ENCODE measurements around the gene MARK3.

The MARK3 gene

GRCh38 chr14:103385152-103385928 is at the start of gene MARK3:
Gene MARK3, plus strand, starts transcription at chr14:103385415. Its CDS starts 615 bp downstream, at chr14:103386030.
- peak within 1 kb of the TSS; percentile 96 for H3K27ac ChIP-seq (ENCODE audit: low read depth, low read length)
- peak within 1 kb of the TSS; percentile 95 for H3K9ac ChIP-seq (ENCODE audit: low read length)
- peak within 1 kb of the TSS; percentile 98 for H3K4me3 ChIP-seq (ENCODE audit: low read depth, low read length)
- 0 out of 2 replicates have a peak, but pooled peaks cover 3% of the 10 kb centered on the region for H3K4me1 ChIP-seq (ENCODE audit: control insufficient read depth, insufficient read depth, low read length)
- 0 out of 2 replicates have a peak, but pooled peaks cover 2% of the 10 kb centered on the region for H3K9me3 ChIP-seq (ENCODE audit: control insufficient read depth, insufficient read depth, low read depth, low read length)
- peaks cover 9% of the 10 kb centered on the region for H3K27me3 ChIP-seq (ENCODE audit: control insufficient read depth, insufficient read depth, low read length)
- H3K36me3 ChIP-seq (ENCODE audit: control insufficient read depth, insufficient read depth, low read length) = peaks cover 2% of the 10 kb centered on the region; the same call in 1 of the 2 replicates

GRCh38 chr14:103336191-103336590 is 49.0 kb upstream of the MARK3 start:
- H3K9me3 ChIP-seq (ENCODE audit: control insufficient read depth, insufficient read depth, low read depth, low read length) = no peaks in the 10 kb centered on the region
- H3K27me3 ChIP-seq (ENCODE audit: control insufficient read depth, insufficient read depth, low read length) = no peaks in the 10 kb centered on the region
- peaks cover 11% of the 10 kb centered on the region for H3K4me1 ChIP-seq (ENCODE audit: control insufficient read depth, insufficient read depth, low read length)
- peaks cover 66% of the 10 kb centered on the region for H3K36me3 ChIP-seq (ENCODE audit: control insufficient read depth, insufficient read depth, low read length)
- no peak overlapping the region for H3K9ac ChIP-seq (ENCODE audit: low read length)
- peak overlapping the region; percentile 99 for H3K4me3 ChIP-seq (ENCODE audit: low read depth, low read length)
- no peak overlapping the region for H3K27ac ChIP-seq (ENCODE audit: low read depth, low read length)

- Histone ChIP-seq H3K36me3 (ENCODE audit: control insufficient read depth, insufficient read depth, low read length) (peaks cover 82% of the 10 kb centered on the region), H3K27ac (ENCODE audit: low read depth, low read length) (no peak overlapping the region), H3K4me3 (ENCODE audit: low read depth, low read length) (no peak overlapping the region), H3K27me3 (ENCODE audit: control insufficient read depth, insufficient read depth, low read length) (no peaks in the 10 kb centered on the region), H3K4me1 (ENCODE audit: control insufficient read depth, insufficient read depth, low read length) (peaks cover 3% of the 10 kb centered on the region; the same call in 1 of the 2 replicates), H3K9me3 (ENCODE audit: control insufficient read depth, insufficient read depth, low read depth, low read length) (no peaks in the 10 kb centered on the region), H3K9ac (ENCODE audit: low read length) (no peak overlapping the region)
Measured at GRCh38 chr14:103337794-103338193, 47.4 kb upstream of the MARK3 start.

GRCh38 chr14:103339561-103339960 is 45.7 kb upstream of the MARK3 start:
- peaks cover 98% of the 10 kb centered on the region for H3K36me3 ChIP-seq (ENCODE audit: control insufficient read depth, insufficient read depth, low read length)
- peaks cover 3% of the 10 kb centered on the region; the same call in 1 of the 2 replicates for H3K4me1 ChIP-seq (ENCODE audit: control insufficient read depth, insufficient read depth, low read length)
- no peak overlapping the region for H3K27ac ChIP-seq (ENCODE audit: low read depth, low read length)
- H3K9me3 ChIP-seq (ENCODE audit: control insufficient read depth, insufficient read depth, low read depth, low read length) = no peaks in the 10 kb centered on the region
- no peak overlapping the region for H3K4me3 ChIP-seq (ENCODE audit: low read depth, low read length)
- H3K9ac ChIP-seq (ENCODE audit: low read length) = no peak overlapping the region
- H3K27me3 ChIP-seq (ENCODE audit: control insufficient read depth, insufficient read depth, low read length) = no peaks in the 10 kb centered on the region

GRCh38 chr14:103340480-103341212 is 44.6 kb upstream of the MARK3 start:
- Histone ChIP-seq H3K4me1 (ENCODE audit: control insufficient read depth, insufficient read depth, low read length) (peaks cover under 1% of the 10 kb centered on the region; the same call in 1 of the 2 replicates), H3K27ac (ENCODE audit: low read depth, low read length) (no peak overlapping the region), H3K9ac (ENCODE audit: low read length) (no peak overlapping the region), H3K4me3 (ENCODE audit: low read depth, low read length) (no peak overlapping the region), H3K9me3 (ENCODE audit: control insufficient read depth, insufficient read depth, low read depth, low read length) (no peaks in the 10 kb centered on the region), H3K36me3 (ENCODE audit: control insufficient read depth, insufficient read depth, low read length) (peaks cover 95% of the 10 kb centered on the region), H3K27me3 (ENCODE audit: control insufficient read depth, insufficient read depth, low read length) (no peaks in the 10 kb centered on the region)

GRCh38 chr14:103341250-103342129 is 43.7 kb upstream of the MARK3 start:
- Histone ChIP-seq H3K9me3 (ENCODE audit: control insufficient read depth, insufficient read depth, low read depth, low read length) (no peaks in the 10 kb centered on the region), H3K36me3 (ENCODE audit: control insufficient read depth, insufficient read depth, low read length) (peaks cover 87% of the 10 kb centered on the region)

GRCh38 chr14:103343164-103343879 is 41.9 kb upstream of the MARK3 start:
- peaks cover 68% of the 10 kb centered on the region for H3K36me3 ChIP-seq (ENCODE audit: control insufficient read depth, insufficient read depth, low read length)
- H3K27ac ChIP-seq (ENCODE audit: low read depth, low read length) = no peak overlapping the region
- H3K9me3 ChIP-seq (ENCODE audit: control insufficient read depth, insufficient read depth, low read depth, low read length) = no peaks in the 10 kb centered on the region
- H3K9ac ChIP-seq (ENCODE audit: low read length) = no peak overlapping the region
- H3K27me3 ChIP-seq (ENCODE audit: control insufficient read depth, insufficient read depth, low read length) = no peaks in the 10 kb centered on the region
- H3K4me1 ChIP-seq (ENCODE audit: control insufficient read depth, insufficient read depth, low read length) = peaks cover 16% of the 10 kb centered on the region; the same call in 1 of the 2 replicates
- no peak overlapping the region for H3K4me3 ChIP-seq (ENCODE audit: low read depth, low read length)

More at GRCh38 chr14:103341250-103342129, 43.7 kb upstream of the MARK3 start:
- Histone ChIP-seq H3K27me3 (ENCODE audit: control insufficient read depth, insufficient read depth, low read length) (no peaks in the 10 kb centered on the region), H3K4me1 (ENCODE audit: control insufficient read depth, insufficient read depth, low read length) (peaks cover 3% of the 10 kb centered on the region; the same call in 1 of the 2 replicates), H3K4me3 (ENCODE audit: low read depth, low read length) (no peak overlapping the region), H3K9ac (ENCODE audit: low read length) (no peak overlapping the region), H3K27ac (ENCODE audit: low read depth, low read length) (no peak overlapping the region)

- Histone ChIP-seq H3K27me3 (ENCODE audit: control insufficient read depth, insufficient read depth, low read length) (no peaks in the 10 kb centered on the region), H3K36me3 (ENCODE audit: control insufficient read depth, insufficient read depth, low read length) (peaks cover 60% of the 10 kb centered on the region), H3K9me3 (ENCODE audit: control insufficient read depth, insufficient read depth, low read depth, low read length) (no peaks in the 10 kb centered on the region), H3K4me1 (ENCODE audit: control insufficient read depth, insufficient read depth, low read length) (peaks cover 16% of the 10 kb centered on the region; the same call in 1 of the 2 replicates), H3K4me3 (ENCODE audit: low read depth, low read length) (no peak overlapping the region), H3K9ac (ENCODE audit: low read length) (no peak overlapping the region), H3K27ac (ENCODE audit: low read depth, low read length) (no peak overlapping the region)
Measured at GRCh38 chr14:103343905-103344797, 41.1 kb upstream of the MARK3 start.

- Histone ChIP-seq H3K36me3 (ENCODE audit: control insufficient read depth, insufficient read depth, low read length) (peaks cover 39% of the 10 kb centered on the region), H3K4me1 (ENCODE audit: control insufficient read depth, insufficient read depth, low read length) (peaks cover 16% of the 10 kb centered on the region; the same call in 1 of the 2 replicates), H3K9ac (ENCODE audit: low read length) (no peak overlapping the region), H3K27me3 (ENCODE audit: control insufficient read depth, insufficient read depth, low read length) (no peaks in the 10 kb centered on the region), H3K9me3 (ENCODE audit: control insufficient read depth, insufficient read depth, low read depth, low read length) (no peaks in the 10 kb centered on the region), H3K4me3 (ENCODE audit: low read depth, low read length) (no peak overlapping the region), H3K27ac (ENCODE audit: low read depth, low read length) (no peak overlapping the region)
Measured at GRCh38 chr14:103346286-103346685, 38.9 kb upstream of the MARK3 start.
